HG03521 (cell line): ENCODE results near the gene GYS1.
"Not testable (repeated sequence)": the region's sequence is repeated elsewhere in the genome, so short reads cannot be mapped to it uniquely, and the experiment has no call there.

Experiments
- ATAC-seq: cut with Tn5 transposase; IDR thresholded peaks from one replicate; pipeline ENCODE4 v1.9.1; 2021; ENCODE audit warnings: mild to moderate bottlenecking, moderate library complexity; ENCODE audit not compliant: unreplicated experiment

GYS1 gene

GRCh38 chr19:49018388-49019241, 25.5 kb upstream of the GYS1 start:
- not testable (repeated sequence) for ATAC-seq

- no peak for ATAC-seq
These were observed 24.7 kb upstream of the GYS1 start for GRCh38 chr19:49017666-49018351.

GRCh38 chr19:49017041-49017665, 24.0 kb upstream of the GYS1 start, which contains the start of gene LHB:
TSS of gene LHB (minus strand) at chr19:49017091. CDS start at chr19:49017081, 10 bp downstream.
- no peak for ATAC-seq

GRCh38 chr19:49016067-49016839, 23.1 kb upstream of the GYS1 start:
- ATAC-seq: no peak

- ATAC-seq: no peak
These were observed 21.8 kb upstream of the GYS1 start for GRCh38 chr19:49014870-49015255.

GRCh38 chr19:49014123-49014869, 21.2 kb upstream of the GYS1 start:
- ATAC-seq: no peak

- ATAC-seq: no peak
These were observed 18.1 kb upstream of the GYS1 start for GRCh38 chr19:49011194-49011593.

GRCh38 chr19:49010453-49010852, 17.3 kb upstream of the GYS1 start:
- ATAC-seq: no peak

GRCh38 chr19:49009828-49010227, 16.7 kb upstream of the GYS1 start:
- ATAC-seq: no peak

- ATAC-seq: no peak
These were observed 13.8 kb upstream of the GYS1 start for GRCh38 chr19:49006905-49007304.

GRCh38 chr19:49004964-49005614, 12.0 kb upstream of the GYS1 start:
- ATAC-seq: no peak

- no peak for ATAC-seq
These were observed 11.0 kb upstream of the GYS1 start for GRCh38 chr19:49004133-49004532.

GRCh38 chr19:48999481-49000325, 6.6 kb upstream of the GYS1 start:
- ATAC-seq: no peak

- no peak for ATAC-seq
These were observed 4.9 kb upstream of the GYS1 start for GRCh38 chr19:48997972-48998371.

GRCh38 chr19:48994035-48994386, 902 bp upstream of the GYS1 start:
- ATAC-seq: no peak

GRCh38 chr19:48992581-48993174, 431 bp downstream of the GYS1 start:
- no peak for ATAC-seq

- ATAC-seq: no peak
These were observed 1.1 kb downstream of the GYS1 start for GRCh38 chr19:48991873-48992580.
